ENCODE data around the gene RASSF5.
"Not testable (repeated sequence)": the region's sequence is repeated elsewhere in the genome, so short reads cannot be mapped to it uniquely, and the experiment has no call there.

Gene RASSF5

GRCh38 chr1:206477110-206477509 is 30.2 kb upstream of the RASSF5 start:
- no peak for DNase-seq

- no peak for DNase-seq
Observed at GRCh38 chr1:206477581-206478380, 29.6 kb upstream of the RASSF5 start.

- DNase-seq, result no peak
Observed at GRCh38 chr1:206478746-206479145, 28.6 kb upstream of the RASSF5 start.

- DNase-seq, result peak; percentile 80
Observed at GRCh38 chr1:206479183-206480125, 27.9 kb upstream of the RASSF5 start.

- no peak for DNase-seq
Observed at GRCh38 chr1:206480211-206480610, 27.1 kb upstream of the RASSF5 start.

GRCh38 chr1:206482611-206483010 is 24.7 kb upstream of the RASSF5 start:
- no peak for DNase-seq

- not testable (repeated sequence) for DNase-seq
Observed at GRCh38 chr1:206483864-206484263, 23.5 kb upstream of the RASSF5 start.

- DNase-seq, result no peak
Observed at GRCh38 chr1:206484901-206485300, 22.4 kb upstream of the RASSF5 start.

- no peak for DNase-seq
Observed at GRCh38 chr1:206486995-206487788, 20.1 kb upstream of the RASSF5 start.

GRCh38 chr1:206487970-206488369 is 19.4 kb upstream of the RASSF5 start:
- no peak for DNase-seq

- DNase-seq, result no peak
Observed at GRCh38 chr1:206488466-206488865, 18.9 kb upstream of the RASSF5 start.

- peak; percentile 74 for DNase-seq
Observed at GRCh38 chr1:206489980-206490770, 17.2 kb upstream of the RASSF5 start.

GRCh38 chr1:206490771-206491405 is 16.4 kb upstream of the RASSF5 start:
- no peak for DNase-seq

GRCh38 chr1:206491616-206492015 is 15.7 kb upstream of the RASSF5 start:
- DNase-seq, result no peak

- DNase-seq, result no peak
Observed at GRCh38 chr1:206492589-206492988, 14.7 kb upstream of the RASSF5 start.

GRCh38 chr1:206493279-206493678 is 14.1 kb upstream of the RASSF5 start:
- no peak for DNase-seq

GRCh38 chr1:206495011-206495461 is 12.3 kb upstream of the RASSF5 start:
- DNase-seq, result no peak

GRCh38 chr1:206495493-206496046 is 11.8 kb upstream of the RASSF5 start:
- no peak for DNase-seq

- no peak for DNase-seq
Observed at GRCh38 chr1:206496131-206496793, 11.1 kb upstream of the RASSF5 start.

- DNase-seq, result no peak
Observed at GRCh38 chr1:206497363-206497762, 10.0 kb upstream of the RASSF5 start.

- DNase-seq, result no peak
Observed at GRCh38 chr1:206497774-206498173, 9.6 kb upstream of the RASSF5 start.
